ENCODE results near the gene AKR1B1.
"Not testable (repeated sequence)": the region's sequence is repeated elsewhere in the genome, so short reads cannot be mapped to it uniquely, and the experiment has no call there.

Gene AKR1B1

GRCh38 chr7:134458806-134459698 is at the start of gene AKR1B1:
Gene AKR1B1, minus strand, starts transcription at chr7:134459100. Its CDS starts 38 bp downstream, at chr7:134459062.
- DNase-seq = peak; percentile 38 to 88

- no peak for DNase-seq
Measured at GRCh38 chr7:134505856-134506255, 47.0 kb upstream of the AKR1B1 start.

DNA sequence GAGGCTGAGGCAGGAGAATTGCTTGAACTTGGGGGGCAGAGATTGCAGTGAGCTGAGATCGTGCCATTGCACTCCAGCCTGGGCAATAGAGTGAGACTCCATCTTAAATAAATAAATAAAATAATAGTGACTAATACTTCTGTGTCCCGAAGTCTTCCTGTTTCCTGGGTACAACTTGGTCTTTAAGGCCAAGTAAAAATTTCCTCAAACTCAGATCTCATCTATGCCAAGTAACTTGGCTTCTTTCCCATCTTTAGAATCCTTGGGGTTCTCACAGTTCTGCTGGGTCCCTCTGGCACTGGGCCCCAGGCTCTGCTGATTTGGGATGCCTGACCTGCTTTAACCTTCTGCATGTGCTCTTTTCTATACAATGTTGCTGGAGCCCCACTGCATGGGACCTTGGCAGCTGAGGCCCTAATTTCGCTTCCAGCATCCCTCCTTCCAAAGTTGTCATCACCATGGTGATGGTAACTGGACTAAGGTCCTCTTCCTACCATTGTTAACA is 45.8 kb upstream of the AKR1B1 start:
- no peak for DNase-seq

- DNase-seq = no peak
Measured at GRCh38 chr7:134502463-134503371, 43.8 kb upstream of the AKR1B1 start.

DNA sequence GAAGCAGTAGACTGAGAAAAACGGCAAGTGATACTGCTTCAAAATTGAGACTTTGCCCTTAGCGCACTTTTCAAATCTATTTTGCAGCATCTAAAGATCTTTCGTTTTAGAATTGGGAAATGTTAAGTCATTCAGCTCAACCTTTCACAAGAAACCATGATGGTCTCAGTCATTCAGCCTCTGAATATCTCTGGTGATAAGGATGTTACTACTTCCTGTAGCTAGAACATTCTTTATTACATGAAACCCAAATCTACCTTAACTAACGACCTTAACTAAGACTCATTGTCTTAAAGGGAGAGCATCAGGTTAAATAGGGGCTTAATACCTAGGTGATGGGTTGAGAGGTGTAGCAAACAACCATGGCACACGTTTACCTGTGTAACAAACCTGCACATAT is 42.1 kb upstream of the AKR1B1 start:
- DNase-seq = no peak

GRCh38 chr7:134500406-134500805 is 41.5 kb upstream of the AKR1B1 start:
- DNase-seq = no peak

DNA sequence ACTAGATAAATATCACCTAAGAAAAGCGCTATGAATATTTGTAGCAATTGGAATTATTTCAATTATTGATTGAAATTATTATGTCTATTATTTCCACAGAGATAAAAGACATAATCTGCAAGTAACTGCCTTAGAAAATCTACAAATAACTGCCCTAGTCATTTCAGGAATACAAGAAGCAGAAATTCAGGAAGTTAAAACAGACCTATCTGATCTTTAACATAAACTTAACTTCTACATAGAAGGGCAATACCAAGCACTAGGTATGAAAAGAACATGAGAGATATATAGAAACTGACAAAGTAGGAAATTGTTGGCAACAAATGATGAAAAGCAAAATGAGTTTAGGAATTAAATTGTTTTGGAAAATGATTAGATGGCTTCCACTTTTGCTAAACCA is 36.6 kb upstream of the AKR1B1 start:
- no peak for DNase-seq

GRCh38 chr7:134493091-134493490 is 34.2 kb upstream of the AKR1B1 start:
- no peak for DNase-seq

GRCh38 chr7:134487721-134488120 is 28.8 kb upstream of the AKR1B1 start:
- not testable (repeated sequence) for DNase-seq

DNA sequence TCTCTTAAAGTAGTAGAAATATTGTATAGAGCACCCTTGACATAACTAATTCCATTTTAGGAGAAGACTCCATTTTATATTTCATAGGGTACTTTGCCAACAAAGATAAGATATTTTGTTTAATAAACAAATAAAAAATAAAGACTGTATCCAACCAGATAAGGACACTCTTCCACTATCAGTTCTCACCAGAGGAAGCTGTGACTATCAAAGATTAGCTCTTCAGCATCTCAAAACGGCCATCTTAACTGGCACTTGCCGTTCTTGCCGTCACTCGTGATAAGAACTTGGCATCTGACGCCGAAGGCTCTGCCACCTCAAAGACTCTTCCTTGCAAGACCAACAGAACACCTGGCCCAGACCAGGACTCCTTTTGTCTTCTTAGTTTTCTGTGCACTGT is 26.3 kb upstream of the AKR1B1 start:
- no peak for DNase-seq

- DNase-seq = no peak
Measured at GRCh38 chr7:134483296-134483695, 24.4 kb upstream of the AKR1B1 start.

DNA sequence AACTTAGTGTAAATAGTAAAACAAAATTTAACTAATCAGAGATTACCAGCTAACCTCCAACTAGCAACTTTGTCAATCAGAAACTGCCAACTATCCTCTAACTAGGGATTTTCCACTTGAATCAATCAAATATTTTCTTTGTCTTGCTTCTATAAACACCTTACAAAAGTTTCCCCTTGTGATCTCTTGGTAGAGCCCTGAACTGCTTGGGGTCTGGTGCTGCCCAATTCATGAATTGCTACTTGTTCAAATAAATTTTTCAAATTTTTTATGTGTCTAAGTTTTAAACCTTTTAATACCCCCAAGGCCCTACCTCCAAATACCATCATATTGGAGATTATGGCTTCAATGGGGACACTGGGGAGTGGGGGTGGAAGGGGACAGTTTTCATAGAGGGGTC is 24.0 kb upstream of the AKR1B1 start:
- no peak for DNase-seq

- DNase-seq = no peak
Measured at GRCh38 chr7:134481167-134481566, 22.3 kb upstream of the AKR1B1 start.

GRCh38 chr7:134480730-134481129 is 21.8 kb upstream of the AKR1B1 start:
- DNase-seq = no peak

- no peak for DNase-seq
Measured at GRCh38 chr7:134480202-134480601, 21.3 kb upstream of the AKR1B1 start.

- no peak for DNase-seq
Measured at GRCh38 chr7:134478707-134479106, 19.8 kb upstream of the AKR1B1 start.

DNA sequence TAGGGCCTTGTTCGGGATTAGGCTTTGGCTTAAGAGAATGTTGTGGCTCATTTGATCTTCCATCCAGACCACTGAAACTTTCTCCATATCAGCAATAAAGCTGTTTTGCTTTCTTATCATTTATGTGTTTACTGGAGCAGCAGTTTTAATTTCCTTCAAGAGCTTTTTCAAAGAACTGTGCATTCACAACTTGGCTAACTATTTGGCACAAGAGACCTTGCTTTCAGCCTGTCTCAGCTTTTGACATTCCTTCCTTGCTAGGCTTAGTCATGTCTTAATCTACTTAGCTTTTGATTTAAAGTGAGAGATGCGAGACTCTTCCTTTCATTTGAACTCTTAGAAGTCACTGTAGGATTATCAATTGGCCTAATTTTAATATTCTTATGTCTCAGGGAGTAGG is 19.1 kb upstream of the AKR1B1 start:
- no peak for DNase-seq

GRCh38 chr7:134476044-134476443 is 17.1 kb upstream of the AKR1B1 start:
- no peak for DNase-seq

GRCh38 chr7:134474828-134475227 is 15.9 kb upstream of the AKR1B1 start:
- DNase-seq = no peak

DNA sequence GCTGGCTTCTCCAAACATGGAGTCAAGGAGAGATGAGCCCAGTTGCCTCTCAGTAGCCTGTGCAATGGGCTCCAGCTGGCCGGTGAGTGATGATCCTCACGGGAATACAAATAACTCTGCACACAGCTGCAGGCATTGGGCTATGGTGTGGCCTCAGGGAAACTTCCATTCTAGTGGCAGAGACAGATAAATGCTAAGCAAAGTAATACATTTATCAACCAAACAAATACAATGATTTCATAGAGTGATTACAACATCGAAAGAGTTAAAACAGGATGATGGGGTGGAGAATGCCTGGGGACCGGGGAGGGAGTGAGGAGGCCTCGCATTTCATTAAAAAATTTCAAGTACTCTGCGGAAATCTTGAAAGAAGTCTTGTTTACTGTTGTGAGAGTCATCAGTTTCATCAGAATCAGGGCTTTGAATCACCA is 15.0 kb upstream of the AKR1B1 start:
- DNase-seq = no peak

GRCh38 chr7:134472572-134473244 is 13.8 kb upstream of the AKR1B1 start:
- DNase-seq = no peak

DNA sequence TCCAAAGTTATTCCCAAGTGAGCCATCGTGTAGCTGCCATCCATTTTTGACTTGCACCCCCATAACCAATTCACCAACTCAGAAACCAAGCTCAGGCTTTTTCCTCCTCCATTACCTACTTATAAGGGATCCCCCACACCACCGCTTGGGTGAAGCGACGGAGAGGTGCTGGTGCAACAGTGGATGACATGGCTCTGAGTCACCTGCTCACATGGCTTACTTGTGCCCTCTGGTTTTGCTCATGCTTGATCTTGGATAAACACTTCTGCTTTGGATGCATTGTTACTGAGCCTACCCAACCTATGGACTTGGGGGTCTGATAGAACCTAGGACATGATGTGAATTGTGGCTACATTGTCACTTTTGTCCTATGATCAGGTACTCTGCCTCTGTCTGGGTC is 12.0 kb upstream of the AKR1B1 start:
- no peak for DNase-seq

- DNase-seq = no peak
Measured at GRCh38 chr7:134469622-134470021, 10.7 kb upstream of the AKR1B1 start.
